ENCODE measurements around the gene ECSIT. TPM values are rescaled to one million over a fixed set of nuclear protein-coding genes. Genes with fewer than 3 reads are reported as not detected.

The ECSIT gene
- total and polyA plus RNA-seq, 2 donors (not counting 1 experiment from before 2014, with no cell fraction given): 45.6 to 63.1 TPM

GRCh38 chr19:11481534-11482383 is 47.2 kb downstream of the ECSIT start:
- H3K4me1 Mint-ChIP-seq: peaks cover 27% of the 10 kb centered on the region
- peaks cover 39% of the 10 kb centered on the region for H3K27me3 Mint-ChIP-seq
- ATAC-seq (ENCODE audit: low read depth) (peak; percentile 67), DNase-seq (peak; percentile 75)
- 6% methylated on average over 50 of the region's 50 CpGs for WGBS (ENCODE audit: insufficient coverage)
- H3K9ac ChIP-seq (ENCODE audit: low read length): peak overlapping the region; percentile 45
- no peak for TF ChIP-seq EZH2 (IDR thresholded peaks at IDR 0.05; ENCODE audit: borderline replicate concordance, insufficient read depth, low read depth, low read length, poor library complexity, severe bottlenecking)
- TF ChIP-seq, protein P1, sequence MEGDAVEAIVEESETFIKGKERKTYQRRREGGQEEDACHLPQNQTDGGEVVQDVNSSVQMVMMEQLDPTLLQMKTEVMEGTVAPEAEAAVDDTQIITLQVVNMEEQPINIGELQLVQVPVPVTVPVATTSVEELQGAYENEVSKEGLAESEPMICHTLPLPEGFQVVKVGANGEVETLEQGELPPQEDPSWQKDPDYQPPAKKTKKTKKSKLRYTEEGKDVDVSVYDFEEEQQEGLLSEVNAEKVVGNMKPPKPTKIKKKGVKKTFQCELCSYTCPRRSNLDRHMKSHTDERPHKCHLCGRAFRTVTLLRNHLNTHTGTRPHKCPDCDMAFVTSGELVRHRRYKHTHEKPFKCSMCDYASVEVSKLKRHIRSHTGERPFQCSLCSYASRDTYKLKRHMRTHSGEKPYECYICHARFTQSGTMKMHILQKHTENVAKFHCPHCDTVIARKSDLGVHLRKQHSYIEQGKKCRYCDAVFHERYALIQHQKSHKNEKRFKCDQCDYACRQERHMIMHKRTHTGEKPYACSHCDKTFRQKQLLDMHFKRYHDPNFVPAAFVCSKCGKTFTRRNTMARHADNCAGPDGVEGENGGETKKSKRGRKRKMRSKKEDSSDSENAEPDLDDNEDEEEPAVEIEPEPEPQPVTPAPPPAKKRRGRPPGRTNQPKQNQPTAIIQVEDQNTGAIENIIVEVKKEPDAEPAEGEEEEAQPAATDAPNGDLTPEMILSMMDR (IDR thresholded peaks at IDR 0.05): no peak
- intact Hi-C loops (cut with micrococcal nuclease): loop anchor here (1.0 to 5.0 kb wide), 7 partner anchors 24 to 444 kb away; partner anchors contain the start of genes ODAD3, PRKCSH and ZNF653
- H3K4me1 ChIP-seq (ENCODE audit: control insufficient read depth in 2 of 2, insufficient read depth in 2 of 2, low read length in 2 of 2): peaks cover 37 to 42% of the 10 kb centered on the region in 2 donors
- H3K36me3 ChIP-seq (replicated peaks in 1 of 2; ENCODE audit: control extremely low read depth in 1 of 2, control insufficient read depth in 1 of 2, extremely low read depth in 1 of 2, insufficient read depth in 2 of 2, low read length in 1 of 2): peaks cover 0 to 2% of the 10 kb centered on the region in 2 experiments
- POLR2A ChIA-PET: interaction anchor here (0.7 to 1.5 kb wide), 4 partner anchors 47 to 107 kb away, joined by 3 to 9 read pairs (median 6); partner anchors contain the start of genes ODAD3, PRKCSH and SWSAP1
- H3K9me3 ChIP-seq (ENCODE audit: control extremely low read depth in 1 of 3, control insufficient read depth in 2 of 3, insufficient read depth in 1 of 3, low read length in 2 of 3): peaks cover 0 to 25% (median 0%) of the 10 kb centered on the region in 3 donors
- peak overlapping the region; percentile 80 for H3K4me3 Mint-ChIP-seq
- H3K27me3 ChIP-seq (replicated peaks in 1 of 4; ENCODE audit: control extremely low read depth in 1 of 4, control insufficient read depth in 3 of 4, insufficient read depth in 4 of 4, low read length in 3 of 4): peaks cover 0 to 46% (median 25%) of the 10 kb centered on the region in 4 experiments
- peak overlapping the region; percentile 65 for H3K27ac Mint-ChIP-seq
- peak overlapping the region; percentile 89 for H3K4me2 ChIP-seq (replicated peaks; ENCODE audit: low read depth, low read length, poor library complexity, severe bottlenecking)
- peak overlapping the region; percentile 27 for H2AFZ ChIP-seq (ENCODE audit: insufficient read depth, low read depth, low read length, poor library complexity, severe bottlenecking)
- H4K20me1 ChIP-seq (ENCODE audit: control insufficient read depth, insufficient read depth, low read length, poor library complexity, severe bottlenecking): no peaks in the 10 kb centered on the region
- CTCF ChIA-PET: interaction anchor here (0.6 to 3.4 kb wide), 32 partner anchors 8 to 1302 kb away, joined by 3 to 38 read pairs (median 4); partner anchors contain the start of genes ELOF1, EPOR, ODAD3 and PRKCSH
- H3K79me2 ChIP-seq (ENCODE audit: control insufficient read depth, insufficient read depth, low read length): no peaks in the 10 kb centered on the region
- H3K27ac ChIP-seq (ENCODE audit: low read length in 2 of 2): no peak overlapping the region
- no peaks in the 10 kb centered on the region for H3K9me3 Mint-ChIP-seq (ENCODE audit: insufficient read depth)
- H3K4me3 ChIP-seq (ENCODE audit: control extremely low read depth in 1 of 5, extremely low read depth in 1 of 5, insufficient read depth in 1 of 5, low read depth in 2 of 5, low read length in 4 of 5): peak overlapping the region in 4 of 5 experiments; percentile 20 to 48 (median 30)

Data from B cell (primary cell).